HL-60 (cell line): ENCODE data around the gene MRPS23.

Experiments
- DNase-seq, 2 experiments: peaks; one replicate each; pipeline ENCODE4 v3.0.0-alpha.2; 2010 to 2020; ENCODE audit warnings: low read depth in 1 of 2, low spot score in 1 of 2
- H3K27ac ChIP-seq: fragments of 250-450 bp; sonication (Bioruptor Pico); replicated peaks from 2 replicates; pipeline ENCODE4 v1.5.1; 2020; ENCODE audit warnings: mild to moderate bottlenecking, moderate library complexity
- H3K27me3 ChIP-seq: fragments of 250-450 bp; sonication (Bioruptor Pico); 2 replicates; pipeline ENCODE4 v1.5.1; 2021; ENCODE audit warnings: mild to moderate bottlenecking, moderate library complexity; ENCODE audit not compliant: insufficient read depth, poor library complexity, severe bottlenecking
- H3K4me3 ChIP-seq: replicated peaks from 2 replicates; pipeline ENCODE4 v1.5.1; 2011; ENCODE audit warnings: mild to moderate bottlenecking, control low read depth, low read length; ENCODE audit not compliant: insufficient read depth
- GABPA ChIP-seq: IDR thresholded peaks from 2 replicates; pipeline ENCODE4 v1.6.1; 2012; ENCODE audit warnings: low read depth
- POLR2AphosphoS5 ChIP-seq: IDR thresholded peaks from 2 replicates; pipeline ENCODE4 v1.6.1; 2012; ENCODE audit warnings: low read depth
- SPI1 ChIP-seq: IDR thresholded peaks from 2 replicates; pipeline ENCODE4 v1.6.1; 2012; ENCODE audit warnings: low read depth, mild to moderate bottlenecking, borderline replicate concordance
- TF ChIP-seq, protein P1 (sequence below): IDR thresholded peaks from one replicate; pipeline ENCODE4 v1.5.1; 2011; ENCODE audit warnings: low read length, control low read depth, inconsistent platforms; ENCODE audit not compliant: insufficient read depth
- TF ChIP-seq, protein P2 (sequence below): IDR thresholded peaks from 2 replicates; pipeline ENCODE4 v1.6.1; 2012; ENCODE audit warnings: low read depth; ENCODE audit not compliant: insufficient replicate concordance

MRPS23 gene

DNA sequence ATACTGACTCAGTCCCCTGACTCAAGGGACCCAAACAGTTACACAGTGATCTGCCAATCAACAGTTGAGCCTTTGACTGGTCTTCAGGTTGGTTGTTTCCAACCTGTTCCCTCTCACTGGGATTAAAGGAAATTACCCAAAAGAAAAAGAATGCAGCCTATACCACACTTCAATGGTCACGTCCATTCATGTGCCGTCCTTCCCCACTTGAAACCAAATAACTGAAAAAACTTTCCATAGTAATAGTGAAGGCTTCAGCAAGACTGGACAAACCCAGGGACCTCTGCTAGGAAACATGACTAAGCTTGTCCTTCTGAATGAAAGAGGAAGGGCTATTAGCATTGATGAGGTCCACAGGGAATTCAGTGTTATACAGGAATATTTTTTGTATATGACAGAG lies 30.6 kb downstream of the MRPS23 start:
- DNase-seq, result no peak
- no peaks in the 10 kb centered on the region for H3K27me3 ChIP-seq
- no peak overlapping the region for H3K27ac ChIP-seq
- TF ChIP-seq, protein P1, sequence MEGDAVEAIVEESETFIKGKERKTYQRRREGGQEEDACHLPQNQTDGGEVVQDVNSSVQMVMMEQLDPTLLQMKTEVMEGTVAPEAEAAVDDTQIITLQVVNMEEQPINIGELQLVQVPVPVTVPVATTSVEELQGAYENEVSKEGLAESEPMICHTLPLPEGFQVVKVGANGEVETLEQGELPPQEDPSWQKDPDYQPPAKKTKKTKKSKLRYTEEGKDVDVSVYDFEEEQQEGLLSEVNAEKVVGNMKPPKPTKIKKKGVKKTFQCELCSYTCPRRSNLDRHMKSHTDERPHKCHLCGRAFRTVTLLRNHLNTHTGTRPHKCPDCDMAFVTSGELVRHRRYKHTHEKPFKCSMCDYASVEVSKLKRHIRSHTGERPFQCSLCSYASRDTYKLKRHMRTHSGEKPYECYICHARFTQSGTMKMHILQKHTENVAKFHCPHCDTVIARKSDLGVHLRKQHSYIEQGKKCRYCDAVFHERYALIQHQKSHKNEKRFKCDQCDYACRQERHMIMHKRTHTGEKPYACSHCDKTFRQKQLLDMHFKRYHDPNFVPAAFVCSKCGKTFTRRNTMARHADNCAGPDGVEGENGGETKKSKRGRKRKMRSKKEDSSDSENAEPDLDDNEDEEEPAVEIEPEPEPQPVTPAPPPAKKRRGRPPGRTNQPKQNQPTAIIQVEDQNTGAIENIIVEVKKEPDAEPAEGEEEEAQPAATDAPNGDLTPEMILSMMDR, result no peak
- TF ChIP-seq GABPA (no peak), SPI1 (no peak), POLR2AphosphoS5 (no peak)
- TF ChIP-seq, protein P2, sequence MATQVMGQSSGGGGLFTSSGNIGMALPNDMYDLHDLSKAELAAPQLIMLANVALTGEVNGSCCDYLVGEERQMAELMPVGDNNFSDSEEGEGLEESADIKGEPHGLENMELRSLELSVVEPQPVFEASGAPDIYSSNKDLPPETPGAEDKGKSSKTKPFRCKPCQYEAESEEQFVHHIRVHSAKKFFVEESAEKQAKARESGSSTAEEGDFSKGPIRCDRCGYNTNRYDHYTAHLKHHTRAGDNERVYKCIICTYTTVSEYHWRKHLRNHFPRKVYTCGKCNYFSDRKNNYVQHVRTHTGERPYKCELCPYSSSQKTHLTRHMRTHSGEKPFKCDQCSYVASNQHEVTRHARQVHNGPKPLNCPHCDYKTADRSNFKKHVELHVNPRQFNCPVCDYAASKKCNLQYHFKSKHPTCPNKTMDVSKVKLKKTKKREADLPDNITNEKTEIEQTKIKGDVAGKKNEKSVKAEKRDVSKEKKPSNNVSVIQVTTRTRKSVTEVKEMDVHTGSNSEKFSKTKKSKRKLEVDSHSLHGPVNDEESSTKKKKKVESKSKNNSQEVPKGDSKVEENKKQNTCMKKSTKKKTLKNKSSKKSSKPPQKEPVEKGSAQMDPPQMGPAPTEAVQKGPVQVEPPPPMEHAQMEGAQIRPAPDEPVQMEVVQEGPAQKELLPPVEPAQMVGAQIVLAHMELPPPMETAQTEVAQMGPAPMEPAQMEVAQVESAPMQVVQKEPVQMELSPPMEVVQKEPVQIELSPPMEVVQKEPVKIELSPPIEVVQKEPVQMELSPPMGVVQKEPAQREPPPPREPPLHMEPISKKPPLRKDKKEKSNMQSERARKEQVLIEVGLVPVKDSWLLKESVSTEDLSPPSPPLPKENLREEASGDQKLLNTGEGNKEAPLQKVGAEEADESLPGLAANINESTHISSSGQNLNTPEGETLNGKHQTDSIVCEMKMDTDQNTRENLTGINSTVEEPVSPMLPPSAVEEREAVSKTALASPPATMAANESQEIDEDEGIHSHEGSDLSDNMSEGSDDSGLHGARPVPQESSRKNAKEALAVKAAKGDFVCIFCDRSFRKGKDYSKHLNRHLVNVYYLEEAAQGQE, result no peak
- H3K4me3 ChIP-seq, result no peak overlapping the region

DNA sequence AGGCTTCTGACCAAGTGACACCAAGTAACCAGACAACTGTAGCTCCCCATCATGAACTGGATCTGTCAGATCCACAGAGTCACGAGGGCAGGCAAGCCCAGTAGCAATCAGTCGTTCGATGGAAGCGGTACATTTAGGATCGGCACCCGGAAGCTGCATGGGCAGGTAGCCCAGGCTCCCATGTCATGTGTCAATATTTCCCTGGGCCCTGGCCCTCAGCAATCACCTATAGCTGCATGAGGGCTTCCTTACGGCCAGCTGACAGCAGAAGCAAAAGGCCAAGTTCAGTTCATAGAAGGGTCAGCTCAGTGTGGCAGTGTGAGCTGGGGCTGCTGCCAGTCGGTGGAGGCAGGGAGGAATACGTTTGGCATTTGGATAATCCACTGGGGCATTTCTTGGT lies 31.8 kb downstream of the MRPS23 start:
- DNase-seq, result no peak
- no peak overlapping the region for H3K27ac ChIP-seq
- H3K27me3 ChIP-seq, result no peaks in the 10 kb centered on the region
- no peak overlapping the region for H3K4me3 ChIP-seq
- no peak for TF ChIP-seq SPI1
- TF ChIP-seq, protein P1, result no peak
- TF ChIP-seq POLR2AphosphoS5, result no peak
- no peak for TF ChIP-seq GABPA
- TF ChIP-seq, protein P2, result no peak

DNA sequence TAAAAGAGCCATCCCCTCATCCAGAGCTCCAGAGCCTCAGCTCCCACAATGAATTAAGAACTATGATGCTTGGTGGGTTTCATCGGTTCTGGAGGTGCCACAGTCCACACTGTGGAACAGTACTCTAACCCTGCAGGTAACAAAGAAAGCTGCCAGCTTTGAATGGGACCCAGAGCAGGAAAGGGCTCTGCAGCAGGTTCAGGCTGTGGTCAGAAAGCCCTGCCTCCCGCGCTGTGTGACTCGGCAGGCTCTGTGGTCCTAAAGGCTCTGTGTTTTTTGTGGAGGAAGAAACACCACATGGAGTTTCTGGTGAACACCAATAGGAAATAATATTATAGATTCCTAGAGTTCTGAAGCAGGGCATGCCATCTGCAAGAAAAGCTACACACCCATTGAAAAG lies 32.5 kb downstream of the MRPS23 start:
- TF ChIP-seq POLR2AphosphoS5, result no peak
- no peak for TF ChIP-seq SPI1
- TF ChIP-seq GABPA, result no peak
- TF ChIP-seq, protein P2, result no peak
- TF ChIP-seq, protein P1, result no peak
- DNase-seq, result no peak

More for the DNA sequence above, 32.5 kb downstream of the MRPS23 start:
- Histone ChIP-seq H3K27ac (no peak overlapping the region), H3K27me3 (no peaks in the 10 kb centered on the region), H3K4me3 (no peak overlapping the region)
